Osteoblast (primary cell): ENCODE measurements around the gene FGF14. TPM values are rescaled to one million over a fixed set of nuclear protein-coding genes. Genes with fewer than 3 reads are reported as not detected.

Experiments
- DNase-seq: peaks from one replicate; pipeline ENCODE4 v3.0.0; 2011; ENCODE audit warnings: low spot score, mixed read lengths; ENCODE audit not compliant: insufficient read length; ENCODE audit errors: missing footprints
- H2AFZ ChIP-seq: 2 replicates; pipeline ENCODE4 v1.6.0; 2011; ENCODE audit warnings: mild to moderate bottlenecking, low read length
- H3K27ac ChIP-seq: 2 replicates; pipeline ENCODE4 v1.5.1; 2011; ENCODE audit warnings: mild to moderate bottlenecking, low read depth, low read length, moderate library complexity
- H3K27me3 ChIP-seq: 2 replicates; pipeline ENCODE4 v1.6.0; 2012; ENCODE audit warnings: mild to moderate bottlenecking, control low read depth, inconsistent platforms, low read length, moderate library complexity; ENCODE audit not compliant: insufficient read depth
- H3K36me3 ChIP-seq: 2 replicates; pipeline ENCODE4 v1.5.1; 2011; ENCODE audit warnings: mild to moderate bottlenecking, low read length, control low read depth, moderate library complexity; ENCODE audit not compliant: insufficient read depth
- H3K4me1 ChIP-seq: 2 replicates; pipeline ENCODE4 v1.5.1; 2011; ENCODE audit warnings: mild to moderate bottlenecking, low read length, control low read depth, moderate library complexity; ENCODE audit not compliant: insufficient read depth
- H3K4me2 ChIP-seq: 2 replicates; pipeline ENCODE4 v1.6.0; 2011; ENCODE audit warnings: mild to moderate bottlenecking, low read length; ENCODE audit not compliant: insufficient read depth
- H3K4me3 ChIP-seq: fragments of 200-600 bp; sonication (generic); 3 replicates; pipeline ENCODE4 v1.5.1; 2012; ENCODE audit warnings: mild to moderate bottlenecking, low read length, inconsistent platforms; ENCODE audit not compliant: insufficient read depth
- H3K79me2 ChIP-seq: 2 replicates; pipeline ENCODE4 v1.6.0; 2012; ENCODE audit warnings: mild to moderate bottlenecking, low read length, control low read depth, inconsistent platforms; ENCODE audit not compliant: insufficient read depth
- H3K9me3 ChIP-seq: 2 replicates; pipeline ENCODE4 v1.5.1; 2011; ENCODE audit warnings: low read depth, low read length, control low read depth
- H4K20me1 ChIP-seq: 2 replicates; pipeline ENCODE4 v1.6.0; 2012; ENCODE audit warnings: mild to moderate bottlenecking, low read length, control low read depth; ENCODE audit not compliant: insufficient read depth
- total RNA-seq: library from RNA; depleted of rRNA; stranded (reverse); fragments of >200 nt; gene quantifications from 2 replicates; pipeline ENCODE4 v1.2.3, GENCODE V29; 2012
- TF ChIP-seq, protein P1 (sequence below): IDR thresholded peaks from 2 replicates; pipeline ENCODE4 v1.5.1; 2011; ENCODE audit warnings: mild to moderate bottlenecking, low read depth, low read length, moderate library complexity; ENCODE audit errors: extremely low read depth

FGF14 gene
- total RNA-seq, 1 donor = under 0.01 TPM

DNA sequence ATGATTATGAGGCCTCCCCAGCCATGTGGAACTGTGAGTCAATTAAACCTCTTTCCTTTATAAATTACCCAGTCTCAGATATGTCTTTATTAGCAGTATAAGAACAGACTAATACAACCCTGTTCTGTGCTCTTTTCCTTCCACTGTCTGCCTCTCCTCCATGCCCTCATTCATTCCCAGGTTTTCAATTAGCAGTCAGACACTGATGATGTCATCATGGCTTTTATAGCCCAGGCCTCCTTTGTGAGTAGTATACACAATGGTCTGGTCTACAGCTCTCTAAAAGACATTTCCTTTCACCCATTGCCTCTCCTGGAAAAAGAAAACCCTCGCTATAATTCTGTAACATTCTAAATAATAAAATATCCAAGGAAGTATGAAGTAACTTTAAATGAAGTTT is 25.5 kb downstream of the FGF14 start:
- TF ChIP-seq, protein P1, sequence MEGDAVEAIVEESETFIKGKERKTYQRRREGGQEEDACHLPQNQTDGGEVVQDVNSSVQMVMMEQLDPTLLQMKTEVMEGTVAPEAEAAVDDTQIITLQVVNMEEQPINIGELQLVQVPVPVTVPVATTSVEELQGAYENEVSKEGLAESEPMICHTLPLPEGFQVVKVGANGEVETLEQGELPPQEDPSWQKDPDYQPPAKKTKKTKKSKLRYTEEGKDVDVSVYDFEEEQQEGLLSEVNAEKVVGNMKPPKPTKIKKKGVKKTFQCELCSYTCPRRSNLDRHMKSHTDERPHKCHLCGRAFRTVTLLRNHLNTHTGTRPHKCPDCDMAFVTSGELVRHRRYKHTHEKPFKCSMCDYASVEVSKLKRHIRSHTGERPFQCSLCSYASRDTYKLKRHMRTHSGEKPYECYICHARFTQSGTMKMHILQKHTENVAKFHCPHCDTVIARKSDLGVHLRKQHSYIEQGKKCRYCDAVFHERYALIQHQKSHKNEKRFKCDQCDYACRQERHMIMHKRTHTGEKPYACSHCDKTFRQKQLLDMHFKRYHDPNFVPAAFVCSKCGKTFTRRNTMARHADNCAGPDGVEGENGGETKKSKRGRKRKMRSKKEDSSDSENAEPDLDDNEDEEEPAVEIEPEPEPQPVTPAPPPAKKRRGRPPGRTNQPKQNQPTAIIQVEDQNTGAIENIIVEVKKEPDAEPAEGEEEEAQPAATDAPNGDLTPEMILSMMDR = no peak
- H3K4me3 ChIP-seq = no peak overlapping the region
- H3K4me2 ChIP-seq = no peak overlapping the region
- no peaks in the 10 kb centered on the region for H3K9me3 ChIP-seq
- H3K36me3 ChIP-seq = no peaks in the 10 kb centered on the region
- no peak overlapping the region for H3K27ac ChIP-seq
- no peak for DNase-seq
- no peak overlapping the region for H2AFZ ChIP-seq
- no peaks in the 10 kb centered on the region for H3K79me2 ChIP-seq
- H3K4me1 ChIP-seq = no peaks in the 10 kb centered on the region
- no peaks in the 10 kb centered on the region for H3K27me3 ChIP-seq
- H4K20me1 ChIP-seq = no peaks in the 10 kb centered on the region

DNA sequence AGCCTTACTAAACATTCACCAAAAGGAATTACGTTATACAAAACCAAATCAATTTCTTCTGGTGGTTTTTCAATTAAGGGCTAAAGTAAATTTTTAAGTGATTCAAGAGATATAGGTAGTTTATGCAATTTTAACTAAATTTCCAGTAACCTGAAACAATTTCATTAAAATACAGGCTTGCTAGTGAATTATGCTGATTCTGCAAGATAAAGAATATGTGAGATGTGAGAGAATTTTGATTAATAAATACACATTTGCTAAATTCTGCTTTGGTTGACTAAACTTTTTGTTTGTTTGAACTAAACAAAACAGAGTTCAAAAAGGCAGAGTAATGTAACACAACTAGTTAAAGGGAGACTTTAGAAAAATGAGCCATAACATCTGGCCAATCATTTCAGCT is 27.1 kb downstream of the FGF14 start:
- Histone ChIP-seq H4K20me1 (no peaks in the 10 kb centered on the region), H3K27ac (no peak overlapping the region), H3K4me1 (no peaks in the 10 kb centered on the region), H3K27me3 (no peaks in the 10 kb centered on the region), H3K9me3 (no peaks in the 10 kb centered on the region), H3K4me2 (no peak overlapping the region), H2AFZ (no peak overlapping the region), H3K4me3 (no peak overlapping the region), H3K79me2 (no peaks in the 10 kb centered on the region), H3K36me3 (no peaks in the 10 kb centered on the region)
- TF ChIP-seq, protein P1 = no peak
- no peak for DNase-seq

DNA sequence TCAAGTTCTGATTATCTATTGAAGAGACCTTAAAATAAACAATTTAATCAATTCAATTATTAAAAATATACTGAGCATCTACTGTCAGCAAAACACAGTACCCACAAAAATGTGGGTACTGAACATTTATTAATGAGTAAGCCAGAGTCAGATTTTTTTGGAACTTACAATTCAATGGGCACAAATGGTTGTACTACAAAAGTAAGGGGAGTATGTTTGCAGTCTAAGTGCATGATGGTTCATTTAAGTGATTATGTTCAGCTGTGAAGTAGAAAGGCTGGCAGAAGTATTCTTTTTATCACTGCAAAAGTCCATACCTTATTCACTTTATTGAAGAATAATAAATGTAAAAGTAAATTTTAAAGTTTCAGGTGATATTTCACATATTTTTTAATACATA is 27.6 kb downstream of the FGF14 start:
- Histone ChIP-seq H2AFZ (no peak overlapping the region), H3K27ac (no peak overlapping the region), H3K9me3 (no peaks in the 10 kb centered on the region), H3K4me1 (no peaks in the 10 kb centered on the region), H3K79me2 (no peaks in the 10 kb centered on the region), H3K36me3 (no peaks in the 10 kb centered on the region), H3K4me3 (no peak overlapping the region), H3K4me2 (no peak overlapping the region), H4K20me1 (no peaks in the 10 kb centered on the region), H3K27me3 (no peaks in the 10 kb centered on the region)
- DNase-seq = no peak
- TF ChIP-seq, protein P1 = no peak

DNA sequence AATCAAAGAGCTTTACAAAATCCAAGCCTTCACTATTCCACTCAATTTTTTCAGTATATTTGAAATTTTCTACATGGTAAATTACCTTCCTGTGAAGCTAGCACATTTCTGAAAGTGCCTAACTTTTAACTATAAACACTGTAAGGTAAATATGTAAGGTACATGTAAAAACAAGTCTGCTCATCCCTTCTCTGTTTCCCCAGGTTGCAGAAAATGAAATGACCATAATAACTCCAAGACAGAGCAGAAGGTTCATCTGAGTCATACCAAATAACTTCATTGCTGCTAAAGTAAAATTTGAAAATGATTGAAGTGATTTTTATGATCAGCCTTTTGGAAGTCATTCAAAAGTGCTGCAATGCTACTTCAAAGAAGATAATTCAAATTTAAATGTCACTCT is 28.6 kb downstream of the FGF14 start:
- H3K79me2 ChIP-seq = no peaks in the 10 kb centered on the region
- H4K20me1 ChIP-seq = no peaks in the 10 kb centered on the region
- TF ChIP-seq, protein P1 = no peak

More for the DNA sequence above, 28.6 kb downstream of the FGF14 start:
- Histone ChIP-seq H3K4me3 (no peak overlapping the region), H3K36me3 (no peaks in the 10 kb centered on the region), H2AFZ (no peak overlapping the region), H3K27me3 (no peaks in the 10 kb centered on the region), H3K27ac (no peak overlapping the region), H3K9me3 (no peaks in the 10 kb centered on the region), H3K4me1 (no peaks in the 10 kb centered on the region), H3K4me2 (no peak overlapping the region)
- DNase-seq = no peak
